ENCODE results near the gene DDX51.

Gene DDX51

GRCh38 chr12:132182206-132182710 is 38.1 kb upstream of the DDX51 start:
- no peak overlapping the region for H3K4me3 ChIP-seq (ENCODE audit: control insufficient read depth in 1 of 7, extremely low read depth in 1 of 7, insufficient read depth in 4 of 7, low read depth in 2 of 7, low read length in 6 of 7)
- H3K27me3 ChIP-seq (replicated peaks in 2 of 5; ENCODE audit: control insufficient read depth in 4 of 5, insufficient read depth in 5 of 5, low read length in 4 of 5) = peaks cover 0 to 78% (median 15%) of the 10 kb centered on the region in 5 experiments
- POLR2A ChIA-PET = no interaction called here
- WGBS (ENCODE audit: insufficient coverage) = 95% methylated on average over 18 of the region's 21 CpGs
- no peaks in the 10 kb centered on the region for H3K36me3 ChIP-seq (ENCODE audit: control insufficient read depth in 4 of 4, insufficient read depth in 4 of 4, low read length in 3 of 4)
- DNase-seq = no peak
- no peaks in the 10 kb centered on the region for H3K9me3 ChIP-seq (ENCODE audit: control extremely low read depth in 1 of 5, control insufficient read depth in 4 of 5, insufficient read depth in 2 of 5, low read depth in 1 of 5, low read length in 4 of 5)
- no peak overlapping the region for H3K27ac ChIP-seq (ENCODE audit: insufficient read depth in 1 of 2, low read depth in 1 of 2, low read length in 2 of 2, poor library complexity in 1 of 2, severe bottlenecking in 2 of 2)
- CTCF ChIA-PET = no interaction called here
- peaks cover 0 to 32% (median 22%) of the 10 kb centered on the region in 4 experiments for H3K4me1 ChIP-seq (ENCODE audit: control extremely low read depth in 1 of 4, control insufficient read depth in 4 of 4, insufficient read depth in 4 of 4, low read length in 3 of 4)

- CTCF ChIA-PET = no interaction called here
- no peak overlapping the region for H3K4me3 ChIP-seq (ENCODE audit: control insufficient read depth in 1 of 7, extremely low read depth in 1 of 7, insufficient read depth in 4 of 7, low read depth in 2 of 7, low read length in 6 of 7)
- H3K36me3 ChIP-seq (ENCODE audit: control insufficient read depth in 4 of 4, insufficient read depth in 4 of 4, low read length in 3 of 4) = no peaks in the 10 kb centered on the region
- DNase-seq = no peak
- 91% methylated on average over 21 of the region's 33 CpGs for WGBS (ENCODE audit: insufficient coverage)
- POLR2A ChIA-PET = no interaction called here
- H3K27ac ChIP-seq (ENCODE audit: insufficient read depth in 1 of 2, low read depth in 1 of 2, low read length in 2 of 2, poor library complexity in 1 of 2, severe bottlenecking in 2 of 2) = no peak overlapping the region
- peaks cover 0 to 26% (median 17%) of the 10 kb centered on the region in 4 experiments for H3K4me1 ChIP-seq (ENCODE audit: control extremely low read depth in 1 of 4, control insufficient read depth in 4 of 4, insufficient read depth in 4 of 4, low read length in 3 of 4)
- H3K9me3 ChIP-seq (ENCODE audit: control extremely low read depth in 1 of 5, control insufficient read depth in 4 of 5, insufficient read depth in 2 of 5, low read depth in 1 of 5, low read length in 4 of 5) = no peaks in the 10 kb centered on the region
- H3K27me3 ChIP-seq (replicated peaks in 2 of 5; ENCODE audit: control insufficient read depth in 4 of 5, insufficient read depth in 5 of 5, low read length in 4 of 5) = peaks cover 0 to 74% (median 15%) of the 10 kb centered on the region in 5 experiments
Observed at GRCh38 chr12:132181570-132182200, 37.6 kb upstream of the DDX51 start.

- Histone ChIP-seq H3K4me1 (ENCODE audit: control extremely low read depth in 1 of 4, control insufficient read depth in 4 of 4, insufficient read depth in 4 of 4, low read length in 3 of 4) (peaks cover 0 to 18% (median 9%) of the 10 kb centered on the region in 4 experiments), H3K36me3 (ENCODE audit: control insufficient read depth in 4 of 4, insufficient read depth in 4 of 4, low read length in 3 of 4) (no peaks in the 10 kb centered on the region), H3K27me3 (replicated peaks in 2 of 5; ENCODE audit: control insufficient read depth in 4 of 5, insufficient read depth in 5 of 5, low read length in 4 of 5) (peaks cover 0 to 68% (median 15%) of the 10 kb centered on the region in 5 experiments), H3K27ac (ENCODE audit: insufficient read depth in 1 of 2, low read depth in 1 of 2, low read length in 2 of 2, poor library complexity in 1 of 2, severe bottlenecking in 2 of 2) (no peak overlapping the region), H3K4me3 (ENCODE audit: control insufficient read depth in 1 of 7, extremely low read depth in 1 of 7, insufficient read depth in 4 of 7, low read depth in 2 of 7, low read length in 6 of 7) (no peak overlapping the region), H3K9me3 (ENCODE audit: control extremely low read depth in 1 of 5, control insufficient read depth in 4 of 5, insufficient read depth in 2 of 5, low read depth in 1 of 5, low read length in 4 of 5) (no peaks in the 10 kb centered on the region)
- POLR2A ChIA-PET = no interaction called here
- 88% methylated on average over 21 of the region's 30 CpGs for WGBS (ENCODE audit: insufficient coverage)
- no peak for DNase-seq
- CTCF ChIA-PET = no interaction called here
Observed at GRCh38 chr12:132180648-132181546, 36.8 kb upstream of the DDX51 start.

- H3K9me3 ChIP-seq (ENCODE audit: control extremely low read depth in 1 of 5, control insufficient read depth in 4 of 5, insufficient read depth in 2 of 5, low read depth in 1 of 5, low read length in 4 of 5) = no peaks in the 10 kb centered on the region
- CTCF ChIA-PET = interaction anchor here (1.0 to 1.5 kb wide), 3 partner anchors 10 to 33 kb away, joined by 3 to 11 read pairs (median 3); no protein-coding TSS in a partner anchor
- peaks cover 0 to 13% (median 7%) of the 10 kb centered on the region in 4 experiments for H3K4me1 ChIP-seq (ENCODE audit: control extremely low read depth in 1 of 4, control insufficient read depth in 4 of 4, insufficient read depth in 4 of 4, low read length in 3 of 4)
- POLR2A ChIA-PET = no interaction called here
- H3K36me3 ChIP-seq (ENCODE audit: control insufficient read depth in 4 of 4, insufficient read depth in 4 of 4, low read length in 3 of 4) = no peaks in the 10 kb centered on the region
- no peak for DNase-seq
- H3K27me3 ChIP-seq (replicated peaks in 2 of 5; ENCODE audit: control insufficient read depth in 4 of 5, insufficient read depth in 5 of 5, low read length in 4 of 5) = peaks cover 0 to 65% (median 9%) of the 10 kb centered on the region in 5 experiments
- WGBS (ENCODE audit: insufficient coverage) = 94% methylated on average over 15 of the region's 19 CpGs
- no peak overlapping the region for H3K27ac ChIP-seq (ENCODE audit: insufficient read depth in 1 of 2, low read depth in 1 of 2, low read length in 2 of 2, poor library complexity in 1 of 2, severe bottlenecking in 2 of 2)
- no peak overlapping the region for H3K4me3 ChIP-seq (ENCODE audit: control insufficient read depth in 1 of 7, extremely low read depth in 1 of 7, insufficient read depth in 4 of 7, low read depth in 2 of 7, low read length in 6 of 7)
Observed at GRCh38 chr12:132179431-132180362, 35.6 kb upstream of the DDX51 start.

- Histone ChIP-seq H3K27ac (ENCODE audit: insufficient read depth in 1 of 2, low read depth in 1 of 2, low read length in 2 of 2, poor library complexity in 1 of 2, severe bottlenecking in 2 of 2) (no peak overlapping the region), H3K4me1 (ENCODE audit: control extremely low read depth in 1 of 4, control insufficient read depth in 4 of 4, insufficient read depth in 4 of 4, low read length in 3 of 4) (peaks cover 0 to 14% (median 7%) of the 10 kb centered on the region in 4 experiments), H3K27me3 (replicated peaks in 2 of 5; ENCODE audit: control insufficient read depth in 4 of 5, insufficient read depth in 5 of 5, low read length in 4 of 5) (peaks cover 0 to 64% (median 4%) of the 10 kb centered on the region in 5 experiments), H3K36me3 (ENCODE audit: control insufficient read depth in 4 of 4, insufficient read depth in 4 of 4, low read length in 3 of 4) (no peaks in the 10 kb centered on the region), H3K4me3 (ENCODE audit: control insufficient read depth in 1 of 7, extremely low read depth in 1 of 7, insufficient read depth in 4 of 7, low read depth in 2 of 7, low read length in 6 of 7) (no peak overlapping the region), H3K9me3 (ENCODE audit: control extremely low read depth in 1 of 5, control insufficient read depth in 4 of 5, insufficient read depth in 2 of 5, low read depth in 1 of 5, low read length in 4 of 5) (no peaks in the 10 kb centered on the region)
- no peak for DNase-seq
- POLR2A ChIA-PET = no interaction called here
- CTCF ChIA-PET = interaction anchor here (1.4 to 1.5 kb wide), 2 partner anchors 11 to 17 kb away, joined by 3 to 11 read pairs; no protein-coding TSS in a partner anchor
- 76% methylated on average over 37 of the region's 39 CpGs for WGBS (ENCODE audit: insufficient coverage)
Observed at GRCh38 chr12:132178801-132179401, 34.8 kb upstream of the DDX51 start.

GRCh38 chr12:132178316-132178715 is 34.2 kb upstream of the DDX51 start:
- Histone ChIP-seq H3K27me3 (replicated peaks in 2 of 5; ENCODE audit: control insufficient read depth in 4 of 5, insufficient read depth in 5 of 5, low read length in 4 of 5) (peaks cover 0 to 64% (median 3%) of the 10 kb centered on the region in 5 experiments), H3K4me3 (ENCODE audit: control insufficient read depth in 1 of 7, extremely low read depth in 1 of 7, insufficient read depth in 4 of 7, low read depth in 2 of 7, low read length in 6 of 7) (no peak overlapping the region), H3K4me1 (ENCODE audit: control extremely low read depth in 1 of 4, control insufficient read depth in 4 of 4, insufficient read depth in 4 of 4, low read length in 3 of 4) (peaks cover 0 to 18% (median 13%) of the 10 kb centered on the region in 4 experiments), H3K9me3 (ENCODE audit: control extremely low read depth in 1 of 5, control insufficient read depth in 4 of 5, insufficient read depth in 2 of 5, low read depth in 1 of 5, low read length in 4 of 5) (no peaks in the 10 kb centered on the region), H3K27ac (ENCODE audit: insufficient read depth in 1 of 2, low read depth in 1 of 2, low read length in 2 of 2, poor library complexity in 1 of 2, severe bottlenecking in 2 of 2) (no peak overlapping the region), H3K36me3 (ENCODE audit: control insufficient read depth in 4 of 4, insufficient read depth in 4 of 4, low read length in 3 of 4) (no peaks in the 10 kb centered on the region)
- ChIA-PET POLR2A (no interaction called here), CTCF (interaction anchor here (1.5 kb wide), 1 partner anchor 12 kb away, joined by 3 read pairs; no protein-coding TSS in a partner anchor)
- WGBS (ENCODE audit: insufficient coverage) = 44% methylated on average over 6 of the region's 8 CpGs
- peak in 1 of 3 donors; percentile 51 for DNase-seq
